ENCODE data around the gene BMP7. TPM values are rescaled to one million over a fixed set of nuclear protein-coding genes. Genes with fewer than 3 reads are reported as not detected.

The BMP7 gene
- total and polyA plus RNA-seq, 8 donors = 0.12 to 2.5 (median 0.33) TPM; not detected in 1

DNA sequence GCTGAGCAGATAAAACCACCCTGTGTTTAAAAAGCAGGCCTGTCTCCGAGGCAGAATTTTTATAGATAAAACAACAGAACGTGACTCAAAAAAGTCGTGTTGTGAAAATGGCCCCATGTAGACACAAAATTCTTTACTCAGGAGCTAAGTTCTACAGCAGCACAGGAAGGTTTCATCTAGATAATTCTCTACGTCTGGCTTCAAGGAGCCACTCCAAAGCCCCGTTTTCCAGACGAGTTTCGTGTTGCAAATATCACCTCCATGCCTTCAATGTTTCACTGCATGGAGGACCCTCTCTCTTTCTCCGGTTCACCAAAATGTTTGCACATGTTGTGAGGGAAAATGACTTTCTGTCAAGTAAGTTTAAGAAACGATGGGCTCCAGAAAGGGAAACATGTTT is 12.0 kb upstream of the BMP7 start:
- 32 to 45% methylated on average over 9 of the region's 9 CpGs for WGBS, 2 donors
- DNase-seq = no peak
- Histone ChIP-seq H3K9me3 (no peaks in the 10 kb centered on the region), H3K36me3 (no peaks in the 10 kb centered on the region), H3K4me3 (no peak overlapping the region), H3K27me3 (no peaks in the 10 kb centered on the region), H3K27ac (no peak overlapping the region), H3K4me1 (no peaks in the 10 kb centered on the region)
- ATAC-seq = no peak
- intact Hi-C loops (cut with DNase I) = no loop called here
- TF ChIP-seq, protein P1, sequence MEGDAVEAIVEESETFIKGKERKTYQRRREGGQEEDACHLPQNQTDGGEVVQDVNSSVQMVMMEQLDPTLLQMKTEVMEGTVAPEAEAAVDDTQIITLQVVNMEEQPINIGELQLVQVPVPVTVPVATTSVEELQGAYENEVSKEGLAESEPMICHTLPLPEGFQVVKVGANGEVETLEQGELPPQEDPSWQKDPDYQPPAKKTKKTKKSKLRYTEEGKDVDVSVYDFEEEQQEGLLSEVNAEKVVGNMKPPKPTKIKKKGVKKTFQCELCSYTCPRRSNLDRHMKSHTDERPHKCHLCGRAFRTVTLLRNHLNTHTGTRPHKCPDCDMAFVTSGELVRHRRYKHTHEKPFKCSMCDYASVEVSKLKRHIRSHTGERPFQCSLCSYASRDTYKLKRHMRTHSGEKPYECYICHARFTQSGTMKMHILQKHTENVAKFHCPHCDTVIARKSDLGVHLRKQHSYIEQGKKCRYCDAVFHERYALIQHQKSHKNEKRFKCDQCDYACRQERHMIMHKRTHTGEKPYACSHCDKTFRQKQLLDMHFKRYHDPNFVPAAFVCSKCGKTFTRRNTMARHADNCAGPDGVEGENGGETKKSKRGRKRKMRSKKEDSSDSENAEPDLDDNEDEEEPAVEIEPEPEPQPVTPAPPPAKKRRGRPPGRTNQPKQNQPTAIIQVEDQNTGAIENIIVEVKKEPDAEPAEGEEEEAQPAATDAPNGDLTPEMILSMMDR (IDR thresholded peaks at IDR 0.05) = no peak
- no peak for FAIRE-seq

DNA sequence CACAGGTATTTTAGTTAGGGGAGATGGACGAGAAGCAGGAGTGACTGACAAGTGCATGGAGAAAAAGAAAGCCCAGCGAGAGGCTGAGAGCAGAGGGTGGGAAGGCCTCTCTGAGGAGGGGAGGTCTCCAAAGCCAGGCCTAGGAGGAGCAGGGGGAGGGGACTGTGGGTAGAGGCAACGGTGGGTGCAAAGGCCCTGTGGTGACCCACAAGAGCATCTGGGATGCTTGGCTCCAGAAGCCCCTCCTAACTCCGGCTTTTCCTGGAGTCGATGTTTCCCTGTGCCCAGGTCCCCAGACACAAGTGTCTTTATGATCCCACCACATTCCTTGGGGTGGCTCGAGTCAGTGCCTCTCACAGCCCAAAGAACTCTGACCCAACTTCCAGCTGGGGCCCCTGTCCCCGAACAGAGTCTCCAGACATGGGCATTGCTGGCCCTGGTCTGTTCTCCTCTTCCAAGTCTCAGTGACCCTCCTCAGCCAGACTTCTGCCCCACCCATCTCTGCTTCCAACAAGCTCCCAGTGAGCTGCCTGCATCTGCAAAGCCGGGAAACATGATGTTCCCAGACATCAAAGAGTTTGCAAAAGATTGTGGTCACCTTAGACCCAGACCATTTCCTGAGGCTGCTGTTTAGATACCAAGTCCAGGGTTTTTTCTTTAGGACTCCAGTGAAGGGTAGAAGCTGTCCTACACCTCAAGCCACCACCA is 11.1 kb upstream of the BMP7 start:
- TF ChIP-seq, protein P1 (IDR thresholded peaks at IDR 0.05) = no peak
- 72 to 75% methylated on average over 7 to 8 of the region's 8 CpGs for WGBS, 2 donors
- FAIRE-seq = no peak

GRCh38 chr20:57276221-57276620 is 9.8 kb upstream of the BMP7 start:
- no peaks in the 10 kb centered on the region for H3K27me3 ChIP-seq
- H3K4me1 ChIP-seq = no peaks in the 10 kb centered on the region
- ATAC-seq = no peak
- H3K36me3 ChIP-seq = no peaks in the 10 kb centered on the region
- intact Hi-C loops (cut with DNase I) = no loop called here
- no peak overlapping the region for H3K27ac ChIP-seq
- DNase-seq = no peak
- H3K9me3 ChIP-seq = no peaks in the 10 kb centered on the region
- TF ChIP-seq, protein P1 (IDR thresholded peaks at IDR 0.05) = no peak
- H3K4me3 ChIP-seq = no peak overlapping the region
- no peak for FAIRE-seq
- 62 to 75% methylated on average over 5 of the region's 5 CpGs for WGBS, 2 donors

More for the DNA sequence above, 11.1 kb upstream of the BMP7 start:
- Histone ChIP-seq H3K4me3 (no peak overlapping the region), H3K27ac (no peak overlapping the region), H3K4me1 (no peaks in the 10 kb centered on the region), H3K36me3 (no peaks in the 10 kb centered on the region), H3K27me3 (no peaks in the 10 kb centered on the region), H3K9me3 (no peaks in the 10 kb centered on the region)
- DNase-seq (no peak), ATAC-seq (no peak)
- intact Hi-C loops (cut with DNase I) = no loop called here

- no peak overlapping the region for H3K4me3 ChIP-seq
- 50 to 75% methylated on average over 5 of the region's 5 CpGs for WGBS, 2 donors
- DNase-seq (no peak), FAIRE-seq (no peak), ATAC-seq (no peak)
- H3K27ac ChIP-seq = no peak overlapping the region
- intact Hi-C loops (cut with DNase I) = no loop called here
- TF ChIP-seq, protein P1 (IDR thresholded peaks at IDR 0.05) = no peak
- no peaks in the 10 kb centered on the region for H3K9me3 ChIP-seq
- H3K27me3 ChIP-seq = no peaks in the 10 kb centered on the region
- no peaks in the 10 kb centered on the region for H3K36me3 ChIP-seq
- H3K4me1 ChIP-seq = no peaks in the 10 kb centered on the region
Measured at GRCh38 chr20:57275813-57276212, 9.4 kb upstream of the BMP7 start.

DNA sequence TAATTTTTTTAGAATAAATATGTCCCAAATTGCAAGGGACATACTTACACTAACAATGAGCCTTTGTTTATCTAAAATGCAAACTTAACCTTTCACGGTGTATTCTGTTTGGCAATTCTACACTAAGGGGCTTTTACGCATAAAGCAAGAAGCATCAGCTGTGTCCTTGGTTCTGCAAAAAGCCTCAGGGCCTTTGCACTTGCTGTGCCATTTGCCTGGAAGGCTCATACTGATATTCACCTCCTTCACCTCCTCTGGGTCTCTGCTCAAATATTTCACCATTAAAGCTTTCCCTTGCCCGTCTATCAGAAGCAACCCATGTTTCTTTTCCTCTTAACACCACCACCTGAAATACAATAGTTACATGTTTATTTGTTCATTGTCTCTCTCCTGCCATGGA is 8.9 kb upstream of the BMP7 start:
- FAIRE-seq (no peak), DNase-seq (no peak), ATAC-seq (no peak)
- Histone ChIP-seq H3K27me3 (no peaks in the 10 kb centered on the region), H3K4me3 (no peak overlapping the region), H3K27ac (no peak overlapping the region), H3K9me3 (no peaks in the 10 kb centered on the region), H3K4me1 (no peaks in the 10 kb centered on the region), H3K36me3 (no peaks in the 10 kb centered on the region)
- TF ChIP-seq, protein P1 (IDR thresholded peaks at IDR 0.05) = no peak
- intact Hi-C loops (cut with DNase I) = no loop called here
- WGBS, 2 donors = 67 to 79% methylated on average over 3 of the region's 3 CpGs

All from pancreas (tissue), 10 donors.